HepG2 (cell line): ENCODE data around the gene RRAD. TPM values are rescaled to one million over a fixed set of nuclear protein-coding genes. Genes with fewer than 3 reads are reported as not detected.

Experiments used
- BORCS8-MEF2B ChIP-seq: sonication (generic); formaldehyde crosslinking; IDR thresholded peaks from 2 replicates; pipeline ENCODE4 v1.8.0; 2022; ENCODE audit warnings: mild to moderate bottlenecking, missing genetic modification reagents
- ELF4 ChIP-seq: sonication (generic); formaldehyde crosslinking; IDR thresholded peaks from 2 replicates; pipeline ENCODE4 v1.5.0; 2020; ENCODE audit warnings: missing genetic modification reagents, mild to moderate bottlenecking, moderate library complexity, borderline replicate concordance
- MTA1 ChIP-seq: sonication (generic); formaldehyde crosslinking; IDR thresholded peaks from 2 replicates; pipeline ENCODE4 v1.4.0; 2020; ENCODE audit warnings: missing genetic modification reagents, mild to moderate bottlenecking, borderline replicate concordance
- NCOA2 ChIP-seq: sonication (generic); formaldehyde crosslinking; IDR thresholded peaks from 2 replicates; pipeline ENCODE4 v1.8.0; 2022; ENCODE audit warnings: inconsistent platforms
- NFE2L2 ChIP-seq: fragments of 150-350 bp; IDR thresholded peaks from 2 replicates; pipeline ENCODE4 v1.6.1; 2014; ENCODE audit warnings: low read length
- PITX1 ChIP-seq: sonication (generic); formaldehyde crosslinking; IDR thresholded peaks from 2 replicates; pipeline ENCODE4 v1.5.1; 2020; ENCODE audit warnings: mild to moderate bottlenecking, missing genetic modification reagents
- XBP1 ChIP-seq: sonication (generic); formaldehyde crosslinking; IDR thresholded peaks from 2 replicates; pipeline ENCODE4 v1.5.0; 2020; ENCODE audit warnings: missing genetic modification reagents
- ZFP1 ChIP-seq: IDR thresholded peaks from 2 replicates; pipeline ENCODE4 v1.6.1; 2016
- ZFP36L2 ChIP-seq: sonication (generic); formaldehyde crosslinking; IDR thresholded peaks from 2 replicates; pipeline ENCODE4 v1.4.0; 2020; ENCODE audit warnings: missing genetic modification reagents
- ZNF230 ChIP-seq: sonication (generic); formaldehyde crosslinking; IDR thresholded peaks from 2 replicates; pipeline ENCODE4 v1.4.0; 2020; ENCODE audit warnings: mild to moderate bottlenecking, missing genetic modification reagents
- ZNF235 ChIP-seq: sonication (generic); formaldehyde crosslinking; IDR thresholded peaks from 2 replicates; pipeline ENCODE4 v1.8.1; 2023; ENCODE audit warnings: mild to moderate bottlenecking, missing genetic modification reagents, borderline replicate concordance
- ZNF33B ChIP-seq: sonication (generic); formaldehyde crosslinking; IDR thresholded peaks from 2 replicates; pipeline ENCODE4 v1.5.1; 2020; ENCODE audit warnings: mild to moderate bottlenecking, missing genetic modification reagents
- ZNF484 ChIP-seq: sonication (generic); formaldehyde crosslinking; IDR thresholded peaks from 2 replicates; pipeline ENCODE4 v1.5.1; 2020; ENCODE audit warnings: mild to moderate bottlenecking, low read depth, missing genetic modification reagents, borderline replicate concordance
- ZNF569 ChIP-seq: sonication (generic); formaldehyde crosslinking; IDR thresholded peaks from 2 replicates; pipeline ENCODE4 v1.5.0; 2020; ENCODE audit warnings: mild to moderate bottlenecking, missing genetic modification reagents, moderate library complexity, borderline replicate concordance
- polyA plus RNA-seq, 8 experiments: library from polyadenylated mRNA; depleted of rRNA in 3 of 8; stranded (reverse) in 7 of 8; unstranded in 1 of 8; fragments of >200 nt; fragmentation: Illumina TruSeq in 4 of 8; extraction: Trizol in 4 of 8; gene quantifications; 2 replicates each; pipeline versions ENCODE4 v1.2.1 to v1.2.3, GENCODE V29; 2011 to 2016; ENCODE audit warnings: low read depth in 4 of 8, missing spikeins in 1 of 8, mixed read lengths in 1 of 8; ENCODE audit not compliant: insufficient read depth in 1 of 8
- total RNA-seq, 5 experiments: library from RNA; depleted of rRNA; stranded (reverse); fragments of >200 nt; fragmentation: Illumina TruSeq; extraction: Trizol; gene quantifications; 2 replicates each; pipeline ENCODE4 v1.2.3, GENCODE V29; 2016; ENCODE audit warnings: low read depth in 1 of 5
- TF ChIP-seq, protein P1 (sequence below): sonication (generic); formaldehyde crosslinking; IDR thresholded peaks from 2 replicates; pipeline ENCODE4 v1.5.0; 2020; ENCODE audit warnings: mild to moderate bottlenecking, missing genetic modification reagents
- TF ChIP-seq, protein P2 (sequence below), 2 experiments: sonication (generic) in 1 of 2; formaldehyde crosslinking in 1 of 2; IDR thresholded peaks; 2 replicates each; pipeline versions ENCODE4 v1.6.1 to v1.9.0; 2014 to 2022; ENCODE audit warnings: antibody characterized with exemption in 1 of 2, borderline replicate concordance in 1 of 2, inconsistent platforms in 1 of 2, low read depth in 1 of 2, missing genetic modification reagents in 1 of 2
- TF ChIP-seq, protein P3 (sequence below): IDR thresholded peaks from 2 replicates; pipeline ENCODE4 v1.6.1; 2016; ENCODE audit warnings: missing compliant biosample characterization, missing genetic modification reagents, borderline replicate concordance

Gene RRAD
- total and polyA plus RNA-seq, 2 of the 13 experiments (the other 11 are each of a cell fraction or from before 2014, with no cell fraction given) = 0.80 to 1.1 TPM

DNA sequence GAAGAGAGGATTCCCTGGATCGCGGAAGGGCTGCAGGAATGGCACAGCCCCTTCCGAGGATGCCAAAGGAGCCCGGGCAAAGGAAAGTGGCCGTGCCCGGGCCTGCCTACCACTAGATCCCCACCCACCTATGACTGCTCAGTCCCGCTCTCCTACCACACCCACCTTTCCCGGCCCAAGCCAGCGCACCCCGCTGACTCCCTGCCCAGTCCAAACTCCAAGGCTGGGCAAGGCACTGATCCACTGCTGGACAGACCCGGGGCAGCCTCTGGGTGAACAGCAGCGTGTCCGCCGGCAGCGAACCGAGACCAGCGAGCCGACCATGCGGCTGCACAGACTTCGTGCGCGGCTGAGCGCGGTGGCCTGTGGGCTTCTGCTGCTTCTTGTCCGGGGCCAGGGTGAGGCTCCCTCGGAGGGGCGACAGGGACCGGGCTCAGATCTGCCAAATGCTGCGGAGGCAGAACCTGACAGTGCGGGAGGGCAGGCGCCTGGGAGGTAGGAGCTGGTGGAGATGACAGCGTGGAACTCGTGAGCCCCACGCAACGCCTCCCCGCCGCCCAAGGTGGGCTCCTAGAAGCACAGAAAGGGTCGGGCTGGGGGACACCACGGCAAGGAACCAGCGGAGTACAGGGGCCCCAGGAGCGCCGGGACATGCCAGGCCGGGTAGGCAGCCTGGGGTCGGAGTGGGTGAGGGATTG is 10.1 kb upstream of the RRAD start, which contains the start of gene CES2 (continued):
- TF ChIP-seq PITX1 (CRISPR knock-in tag) (peak; percentile 50; the same call in 1 of the 2 replicates), ZNF230 (CRISPR knock-in tag) (peak; percentile 55; the same call in 1 of the 2 replicates), NFE2L2 (no peak), NCOA2 (no peak; the same call in 1 of the 2 replicates), ZNF33B (CRISPR knock-in tag) (peak; percentile 96), ZNF235 (no peak), ZFP36L2 (CRISPR knock-in tag) (0 out of 2 replicates have a peak, but pooled peaks have one; percentile 34), ELF4 (CRISPR knock-in tag) (no peak), MTA1 (CRISPR knock-in tag) (peak; percentile 83; the same call in 1 of the 2 replicates), XBP1 (0 out of 2 replicates have a peak, but pooled peaks have one; percentile 80), ZNF569 (CRISPR knock-in tag) (no peak), BORCS8-MEF2B (CRISPR knock-in tag) (peak; percentile 96), ZFP1 (CRISPR knock-in tag) (no peak), ZNF484 (CRISPR knock-in tag) (no peak)
- TF ChIP-seq, protein P1, sequence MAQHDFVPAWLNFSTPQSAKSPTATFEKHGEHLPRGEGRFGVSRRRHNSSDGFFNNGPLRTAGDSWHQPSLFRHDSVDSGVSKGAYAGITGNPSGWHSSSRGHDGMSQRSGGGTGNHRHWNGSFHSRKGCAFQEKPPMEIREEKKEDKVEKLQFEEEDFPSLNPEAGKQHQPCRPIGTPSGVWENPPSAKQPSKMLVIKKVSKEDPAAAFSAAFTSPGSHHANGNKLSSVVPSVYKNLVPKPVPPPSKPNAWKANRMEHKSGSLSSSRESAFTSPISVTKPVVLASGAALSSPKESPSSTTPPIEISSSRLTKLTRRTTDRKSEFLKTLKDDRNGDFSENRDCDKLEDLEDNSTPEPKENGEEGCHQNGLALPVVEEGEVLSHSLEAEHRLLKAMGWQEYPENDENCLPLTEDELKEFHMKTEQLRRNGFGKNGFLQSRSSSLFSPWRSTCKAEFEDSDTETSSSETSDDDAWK (CRISPR knock-in tag) = no peak
- TF ChIP-seq, protein P2, sequence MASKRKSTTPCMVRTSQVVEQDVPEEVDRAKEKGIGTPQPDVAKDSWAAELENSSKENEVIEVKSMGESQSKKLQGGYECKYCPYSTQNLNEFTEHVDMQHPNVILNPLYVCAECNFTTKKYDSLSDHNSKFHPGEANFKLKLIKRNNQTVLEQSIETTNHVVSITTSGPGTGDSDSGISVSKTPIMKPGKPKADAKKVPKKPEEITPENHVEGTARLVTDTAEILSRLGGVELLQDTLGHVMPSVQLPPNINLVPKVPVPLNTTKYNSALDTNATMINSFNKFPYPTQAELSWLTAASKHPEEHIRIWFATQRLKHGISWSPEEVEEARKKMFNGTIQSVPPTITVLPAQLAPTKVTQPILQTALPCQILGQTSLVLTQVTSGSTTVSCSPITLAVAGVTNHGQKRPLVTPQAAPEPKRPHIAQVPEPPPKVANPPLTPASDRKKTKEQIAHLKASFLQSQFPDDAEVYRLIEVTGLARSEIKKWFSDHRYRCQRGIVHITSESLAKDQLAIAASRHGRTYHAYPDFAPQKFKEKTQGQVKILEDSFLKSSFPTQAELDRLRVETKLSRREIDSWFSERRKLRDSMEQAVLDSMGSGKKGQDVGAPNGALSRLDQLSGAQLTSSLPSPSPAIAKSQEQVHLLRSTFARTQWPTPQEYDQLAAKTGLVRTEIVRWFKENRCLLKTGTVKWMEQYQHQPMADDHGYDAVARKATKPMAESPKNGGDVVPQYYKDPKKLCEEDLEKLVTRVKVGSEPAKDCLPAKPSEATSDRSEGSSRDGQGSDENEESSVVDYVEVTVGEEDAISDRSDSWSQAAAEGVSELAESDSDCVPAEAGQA (IDR thresholded peaks at IDR 0.05; ENCODE audit: low read depth) = no peak
- TF ChIP-seq, protein P2 (CRISPR knock-in tag; IDR thresholded peaks at IDR 0.05; ENCODE audit: borderline replicate concordance) = no peak
- TF ChIP-seq, protein P3, sequence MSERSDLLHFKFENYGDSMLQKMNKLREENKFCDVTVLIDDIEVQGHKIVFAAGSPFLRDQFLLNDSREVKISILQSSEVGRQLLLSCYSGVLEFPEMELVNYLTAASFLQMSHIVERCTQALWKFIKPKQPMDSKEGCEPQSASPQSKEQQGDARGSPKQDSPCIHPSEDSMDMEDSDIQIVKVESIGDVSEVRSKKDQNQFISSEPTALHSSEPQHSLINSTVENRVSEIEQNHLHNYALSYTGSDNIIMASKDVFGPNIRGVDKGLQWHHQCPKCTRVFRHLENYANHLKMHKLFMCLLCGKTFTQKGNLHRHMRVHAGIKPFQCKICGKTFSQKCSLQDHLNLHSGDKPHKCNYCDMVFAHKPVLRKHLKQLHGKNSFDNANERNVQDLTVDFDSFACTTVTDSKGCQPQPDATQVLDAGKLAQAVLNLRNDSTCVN (CRISPR knock-in tag) = peak; percentile 51; the same call in 1 of the 2 replicates
